Thyroid gland (tissue), 4 donors: ENCODE results near the gene THYN1.

Source experiments
- POLR2A ChIP-seq, 2 donors: fragments of 450-650 bp; IDR thresholded peaks; one replicate each; pipeline ENCODE4 v1.6.1; 2017; ENCODE audit warnings: antibody characterized with exemption in 2 of 2, mild to moderate bottlenecking in 2 of 2, moderate library complexity in 1 of 2
- TF ChIP-seq, protein P1 (sequence below), 6 experiments: fragments of 200-600 bp in 3 of 6; fragments of 450-650 bp in 3 of 6; sonication (generic) in 3 of 6; IDR thresholded peaks; one replicate each; pipeline ENCODE4 v1.5.1; 2016 to 2019; ENCODE audit warnings: antibody characterized with exemption in 6 of 6, mild to moderate bottlenecking in 2 of 6, inconsistent platforms in 1 of 6, moderate library complexity in 1 of 6

DNA sequence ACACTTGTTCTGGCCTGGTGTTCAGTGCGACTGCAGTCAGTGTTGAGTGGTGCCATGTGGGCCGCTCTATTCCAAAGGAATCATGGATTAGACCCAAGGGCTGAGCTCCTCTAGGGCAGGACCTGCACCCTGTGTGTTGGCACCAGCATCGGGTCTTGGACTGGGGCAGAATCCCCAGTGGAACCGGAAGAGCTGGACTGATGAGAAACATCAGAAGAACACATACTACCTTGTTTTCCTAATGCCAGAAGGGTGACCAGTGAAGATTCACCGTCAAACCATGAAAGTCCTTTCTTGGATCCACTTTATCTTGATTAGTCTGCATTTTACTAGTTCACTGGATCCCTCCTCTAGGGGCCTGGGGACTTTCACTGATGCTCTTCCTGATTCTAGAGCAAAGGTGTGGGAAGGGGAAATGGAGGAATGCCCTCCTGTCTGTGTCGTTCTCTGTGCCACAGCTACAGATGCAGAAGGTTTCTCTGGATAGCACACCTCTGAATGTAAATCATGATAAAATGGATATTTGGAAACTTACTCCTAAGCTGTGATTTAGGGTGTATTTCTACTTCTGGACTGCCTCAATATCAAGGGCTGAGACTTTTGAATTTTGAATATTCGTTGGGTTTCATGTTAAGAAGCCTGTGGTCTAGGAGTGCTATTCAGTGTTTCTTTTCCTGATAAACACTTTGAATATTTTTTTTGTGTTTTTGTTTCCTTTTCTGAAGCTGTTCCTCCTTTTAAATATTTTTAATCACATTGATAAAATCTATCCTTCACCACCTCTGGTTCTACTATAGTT, 12.0 kb upstream of the THYN1 start:
- TF ChIP-seq POLR2A (IDR thresholded peaks at IDR 0.05), result no peak
- TF ChIP-seq, protein P1, sequence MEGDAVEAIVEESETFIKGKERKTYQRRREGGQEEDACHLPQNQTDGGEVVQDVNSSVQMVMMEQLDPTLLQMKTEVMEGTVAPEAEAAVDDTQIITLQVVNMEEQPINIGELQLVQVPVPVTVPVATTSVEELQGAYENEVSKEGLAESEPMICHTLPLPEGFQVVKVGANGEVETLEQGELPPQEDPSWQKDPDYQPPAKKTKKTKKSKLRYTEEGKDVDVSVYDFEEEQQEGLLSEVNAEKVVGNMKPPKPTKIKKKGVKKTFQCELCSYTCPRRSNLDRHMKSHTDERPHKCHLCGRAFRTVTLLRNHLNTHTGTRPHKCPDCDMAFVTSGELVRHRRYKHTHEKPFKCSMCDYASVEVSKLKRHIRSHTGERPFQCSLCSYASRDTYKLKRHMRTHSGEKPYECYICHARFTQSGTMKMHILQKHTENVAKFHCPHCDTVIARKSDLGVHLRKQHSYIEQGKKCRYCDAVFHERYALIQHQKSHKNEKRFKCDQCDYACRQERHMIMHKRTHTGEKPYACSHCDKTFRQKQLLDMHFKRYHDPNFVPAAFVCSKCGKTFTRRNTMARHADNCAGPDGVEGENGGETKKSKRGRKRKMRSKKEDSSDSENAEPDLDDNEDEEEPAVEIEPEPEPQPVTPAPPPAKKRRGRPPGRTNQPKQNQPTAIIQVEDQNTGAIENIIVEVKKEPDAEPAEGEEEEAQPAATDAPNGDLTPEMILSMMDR (IDR thresholded peaks at IDR 0.05), result no peak
